HepG2 (cell line): ENCODE measurements around the gene DOCK1. TPM values are rescaled to one million over a fixed set of nuclear protein-coding genes. Genes with fewer than 3 reads are reported as not detected.

Experiments used
- ATAC-seq: fragments of 200-7000 bp; cut with Tn5 transposase; 3 replicates; pipeline ENCODE4 v1.9.1; 2020; ENCODE audit warnings: mild to moderate bottlenecking, moderate library complexity
- BruUV-seq: library from RNA; stranded (reverse); fragments of 400-500 nt; replicated peaks from 2 replicates; lab custom pipeline; 2021; lab: Mats Ljungman, UMichigan
- CTCF ChIA-PET: fragments of 300-600 bp; formaldehyde crosslinking; extraction: SDS; loops from one replicate; lab custom pipeline; 2021; ENCODE audit warnings: low total read pairs, inconsistent platforms, low intra/inter-chr PET ratio; lab: Yijun Ruan, JAX
- POLR2A ChIA-PET: fragments of 350-600 bp; sonication (Branson Sonifier 250); formaldehyde crosslinking; loops from one replicate; lab custom pipeline; 2020; ENCODE audit warnings: antibody characterized with exemption, inconsistent platforms; lab: Yijun Ruan, JAX
- DNase-seq: peaks from one replicate; pipeline ENCODE4 v3.0.0-alpha.2; 2015; ENCODE audit warnings: low spot score
- FAIRE-seq: peaks from 3 replicates; lab custom pipeline; 2011; peaks lifted over from hg19 to GRCh38; lab: Jason Lieb, UNC
- H2AFZ ChIP-seq: one replicate; pipeline ENCODE4 v1.6.1; 2011; ENCODE audit warnings: low read length, inconsistent platforms
- H3K27ac ChIP-seq: fragments of 300-600 bp; 3 replicates; pipeline ENCODE4 v1.8.0; 2011; ENCODE audit warnings: mixed run types, mild to moderate bottlenecking, mixed read lengths, low read length, inconsistent platforms; ENCODE audit not compliant: insufficient read depth; ENCODE audit errors: extremely low read length
- H3K27me3 ChIP-seq, 2 experiments: fragments of 200-600 bp in 1 of 2; 2 replicates in 1 of 2; 3 replicates in 1 of 2; pipeline versions ENCODE4 v1.6.0 to v1.8.0; 2011; ENCODE audit warnings: low read length in 2 of 2, mild to moderate bottlenecking in 2 of 2, moderate library complexity in 2 of 2, inconsistent platforms in 1 of 2; ENCODE audit not compliant: insufficient read depth in 2 of 2, control insufficient read depth in 1 of 2
- H3K36me3 ChIP-seq, 2 experiments: fragments of 200-600 bp in 1 of 2; replicated peaks in 1 of 2; 2 replicates in 1 of 2; 3 replicates in 1 of 2; pipeline versions ENCODE4 v1.5.1 to v1.8.0; 2011; ENCODE audit warnings: low read length in 2 of 2, inconsistent platforms in 1 of 2; ENCODE audit not compliant: insufficient read depth in 2 of 2, control insufficient read depth in 1 of 2
- H3K4me1 ChIP-seq: 2 replicates; pipeline ENCODE4 v1.5.1; 2012; ENCODE audit warnings: low read length, inconsistent platforms; ENCODE audit not compliant: insufficient read depth
- H3K4me2 ChIP-seq: 2 replicates; pipeline ENCODE4 v1.6.0; 2011; ENCODE audit warnings: low read depth, low read length, inconsistent platforms
- H3K4me3 ChIP-seq, 3 experiments: fragments of 200-600 bp in 1 of 3; sonication (generic), shearing (Covaris generic) in 1 of 3; replicated peaks in 1 of 3; 2 replicates each; pipeline ENCODE4 v1.5.1; 2011 to 2016; ENCODE audit warnings: low read length in 3 of 3, inconsistent platforms in 2 of 3, low read depth in 2 of 3, mild to moderate bottlenecking in 2 of 3, control low read depth in 1 of 3, mixed read lengths in 1 of 3; ENCODE audit not compliant: insufficient read depth in 1 of 3
- H3K79me2 ChIP-seq: one replicate; pipeline ENCODE4 v1.6.1; 2011; ENCODE audit warnings: low read length, inconsistent platforms; ENCODE audit not compliant: insufficient read depth
- H3K9ac ChIP-seq: 2 replicates; pipeline ENCODE4 v1.6.0; 2011; ENCODE audit warnings: mild to moderate bottlenecking, low read depth, low read length, inconsistent platforms; ENCODE audit not compliant: insufficient read depth
- H3K9me3 ChIP-seq: 2 replicates; pipeline ENCODE4 v1.5.1; 2012; ENCODE audit warnings: mild to moderate bottlenecking, low read length
- H4K20me1 ChIP-seq: 2 replicates; pipeline ENCODE4 v1.6.0; 2011; ENCODE audit warnings: inconsistent platforms, mild to moderate bottlenecking, low read length, moderate library complexity; ENCODE audit not compliant: insufficient read depth
- ARID5B ChIP-seq: IDR thresholded peaks from 2 replicates; pipeline ENCODE4 v1.4.0; 2020; ENCODE audit warnings: mild to moderate bottlenecking, missing genetic modification reagents
- CHD2 ChIP-seq: IDR thresholded peaks from 2 replicates; pipeline ENCODE4 v1.6.1; 2011; ENCODE audit warnings: low read depth, low read length, improper control_type of control experiment
- HOMEZ ChIP-seq: IDR thresholded peaks from 2 replicates; pipeline ENCODE4 v1.6.1; 2016; ENCODE audit warnings: low read depth
- PAF1 ChIP-seq: IDR thresholded peaks from 2 replicates; pipeline ENCODE4 v1.6.1; 2016; ENCODE audit warnings: missing genetic modification reagents, missing compliant biosample characterization
- ZFP1 ChIP-seq: IDR thresholded peaks from 2 replicates; pipeline ENCODE4 v1.6.1; 2016
- ZNF124 ChIP-seq: sonication (generic); formaldehyde crosslinking; IDR thresholded peaks from 2 replicates; pipeline ENCODE4 v1.4.0; 2020; ENCODE audit warnings: missing genetic modification reagents
- ZNF224 ChIP-seq: sonication (generic); formaldehyde crosslinking; IDR thresholded peaks from 2 replicates; pipeline ENCODE4 v1.5.0; 2020; ENCODE audit warnings: mild to moderate bottlenecking, missing genetic modification reagents
- ZNF546 ChIP-seq: sonication (generic); formaldehyde crosslinking; conservative IDR thresholded peaks from 2 replicates; pipeline ENCODE4 v1.8.1; 2023; ENCODE audit warnings: mild to moderate bottlenecking, missing genetic modification reagents
- ZNF616 ChIP-seq: sonication (generic); formaldehyde crosslinking; IDR thresholded peaks from 2 replicates; pipeline ENCODE4 v1.5.0; 2020; ENCODE audit warnings: low read depth, mild to moderate bottlenecking, missing genetic modification reagents
- ZNF660 ChIP-seq: sonication (generic); formaldehyde crosslinking; IDR thresholded peaks from 2 replicates; pipeline ENCODE4 v1.5.1; 2020; ENCODE audit warnings: mild to moderate bottlenecking, low read depth, missing genetic modification reagents, borderline replicate concordance
- whole genome bisulfite sequencing: methylation state at CpG from one replicate; pipeline ENCODE4 v1.1.6; 2017; ENCODE audit warnings: low lambda C conversion rate; 5-methylcytosine and 5-hydroxymethylcytosine counted together
- in situ Hi-C: cut with HindIII; loops from 2 replicates; pipeline ENCODE4 v1.10.0; 2017; ENCODE audit warnings: low pct_unique_long_range_greater_than_20kb; ENCODE audit not compliant: extremely low pct_ligation_motif_present
- intact Hi-C: fragments of 100-400 bp; cut with micrococcal nuclease; formaldehyde crosslinking; loops from one replicate; pipeline ENCODE4 v1.10.0; 2022; ENCODE audit not compliant: unreplicated experiment
- polyA plus RNA-seq, 8 experiments: library from polyadenylated mRNA; depleted of rRNA in 3 of 8; stranded (reverse) in 7 of 8; unstranded in 1 of 8; fragments of >200 nt; fragmentation: Illumina TruSeq in 4 of 8; extraction: Trizol in 4 of 8; gene quantifications; 2 replicates each; pipeline versions ENCODE4 v1.2.1 to v1.2.3, GENCODE V29; 2011 to 2016; ENCODE audit warnings: low read depth in 4 of 8, missing spikeins in 1 of 8, mixed read lengths in 1 of 8; ENCODE audit not compliant: insufficient read depth in 1 of 8
- total RNA-seq, 5 experiments: library from RNA; depleted of rRNA; stranded (reverse); fragments of >200 nt; fragmentation: Illumina TruSeq; extraction: Trizol; gene quantifications; 2 replicates each; pipeline ENCODE4 v1.2.3, GENCODE V29; 2016; ENCODE audit warnings: low read depth in 1 of 5

DOCK1 gene
- total and polyA plus RNA-seq, 2 of the 13 experiments (the other 11 are each of a cell fraction or from before 2014, with no cell fraction given), result 8.3 to 25.5 TPM

- 96% methylated on average over 10 of the region's 10 CpGs for WGBS
Observed at GRCh38 chr10:127088908-127089307, 183.7 kb downstream of the DOCK1 start.

More at GRCh38 chr10:127088908-127089307, 183.7 kb downstream of the DOCK1 start:
- no peak for ATAC-seq
- intact Hi-C loops, result no loop called here
- H3K79me2 ChIP-seq, result no peaks in the 10 kb centered on the region
- no peaks in the 10 kb centered on the region for H3K27me3 ChIP-seq
- H3K9ac ChIP-seq, result no peak overlapping the region
- no peak overlapping the region for H3K4me2 ChIP-seq
- H3K36me3 ChIP-seq, result peaks cover 2 to 5% of the 10 kb centered on the region in 2 experiments; a peak in 3 of 5 replicates
- BruUV-seq, result no TSS peak
- no peak overlapping the region for H3K27ac ChIP-seq
- H4K20me1 ChIP-seq, result no peaks in the 10 kb centered on the region
- POLR2A ChIA-PET, result no interaction called here
- H3K4me1 ChIP-seq, result peaks cover 23% of the 10 kb centered on the region
- no peak overlapping the region for H3K4me3 ChIP-seq
- DNase-seq, result no peak
- no peak for TF ChIP-seq ZNF224 (CRISPR knock-in tag)
- TF ChIP-seq ZFP1 (CRISPR knock-in tag), result no peak
- TF ChIP-seq ZNF546, result no peak
- TF ChIP-seq ARID5B (CRISPR knock-in tag), result no peak
- TF ChIP-seq PAF1, result no peak
- TF ChIP-seq HOMEZ (CRISPR knock-in tag), result no peak
- no peak for TF ChIP-seq ZNF124 (CRISPR knock-in tag)
- TF ChIP-seq CHD2, result no peak
- no peak for TF ChIP-seq ZNF660 (CRISPR knock-in tag)
- no peak for TF ChIP-seq ZNF616
- TF ChIP-seq, all 625 proteins: peak for 0
- in situ Hi-C loops, result no loop called here
- Histone ChIP-seq H2AFZ (no peak overlapping the region), H3K9me3 (no peaks in the 10 kb centered on the region)
- CTCF ChIA-PET, result no interaction called here
- no peak for FAIRE-seq
